Measurements from ENCODE around the gene IFNA16.
"Not testable (repeated sequence)": the region's sequence is repeated elsewhere in the genome, so short reads cannot be mapped to it uniquely, and the experiment has no call there.

The IFNA16 gene

DNA sequence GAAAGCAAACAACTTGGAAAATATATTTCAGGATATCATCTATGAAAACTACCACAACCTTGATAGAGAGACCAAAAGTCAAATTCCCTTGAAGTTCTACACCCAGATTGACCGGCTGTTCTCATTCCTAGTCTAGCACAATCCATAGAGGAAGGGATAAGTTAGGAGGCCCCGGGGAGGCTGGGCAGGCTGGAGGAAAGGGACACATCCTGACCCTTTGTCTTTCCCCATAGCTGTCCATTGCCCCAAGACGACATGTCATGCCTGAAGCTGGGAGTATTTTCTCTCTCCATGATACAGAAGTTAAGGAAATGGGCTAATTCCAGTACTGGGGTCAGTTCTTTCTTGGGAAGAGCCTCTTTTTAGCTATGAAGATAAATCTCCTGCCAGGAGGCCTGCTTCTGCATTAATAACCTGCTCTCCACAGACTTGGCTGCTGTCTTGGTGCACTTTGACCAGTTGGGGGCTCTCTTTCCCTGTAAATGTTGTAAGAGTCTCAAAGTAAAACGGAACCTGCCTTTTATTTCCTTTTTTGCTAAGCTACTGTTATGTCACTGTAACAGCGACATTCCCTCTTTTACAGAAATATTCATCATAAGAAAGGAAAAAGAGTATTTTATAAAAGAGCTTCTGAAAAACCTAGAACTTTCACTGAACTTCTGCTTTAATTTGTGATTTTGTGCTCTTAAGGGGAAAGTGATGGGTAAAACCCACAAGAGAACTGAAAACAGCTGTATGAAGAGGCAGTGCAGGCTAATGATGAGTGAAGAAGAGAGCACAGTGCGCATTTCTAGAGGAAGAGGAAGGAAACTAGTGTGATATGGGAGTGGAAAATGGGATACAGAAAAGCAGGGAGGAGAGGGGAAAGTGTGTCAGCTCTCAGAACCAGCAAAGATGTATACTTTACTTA, 22.0 kb downstream of the IFNA16 start:
- DNase-seq: not testable (repeated sequence)

- DNase-seq: not testable (repeated sequence)
Observed at GRCh38 chr9:21187487-21187886, 29.6 kb downstream of the IFNA16 start, which contains the start of gene IFNA4. Gene IFNA4, minus strand, starts transcription at chr9:21187587. Its CDS starts 56 bp downstream, at chr9:21187531.

GRCh38 chr9:21182810-21183736, 34.0 kb downstream of the IFNA16 start:
- not testable (repeated sequence) for DNase-seq

GRCh38 chr9:21174671-21175070, 42.4 kb downstream of the IFNA16 start:
- no peak for DNase-seq

GRCh38 chr9:21172156-21172555, 45.0 kb downstream of the IFNA16 start:
- no peak for DNase-seq

GRCh38 chr9:21171351-21171750, 45.8 kb downstream of the IFNA16 start:
- no peak for DNase-seq

GRCh38 chr9:21166560-21166959, 50.6 kb downstream of the IFNA16 start, which contains the start of gene IFNA21:
Gene IFNA21, minus strand, starts transcription at chr9:21166660. Its CDS starts 48 bp downstream, at chr9:21166612.
- not testable (repeated sequence) for DNase-seq
